ENCODE results near the gene TMEM14C.
"Not testable (repeated sequence)": the region's sequence is repeated elsewhere in the genome, so short reads cannot be mapped to it uniquely, and the experiment has no call there.

TMEM14C gene

DNA sequence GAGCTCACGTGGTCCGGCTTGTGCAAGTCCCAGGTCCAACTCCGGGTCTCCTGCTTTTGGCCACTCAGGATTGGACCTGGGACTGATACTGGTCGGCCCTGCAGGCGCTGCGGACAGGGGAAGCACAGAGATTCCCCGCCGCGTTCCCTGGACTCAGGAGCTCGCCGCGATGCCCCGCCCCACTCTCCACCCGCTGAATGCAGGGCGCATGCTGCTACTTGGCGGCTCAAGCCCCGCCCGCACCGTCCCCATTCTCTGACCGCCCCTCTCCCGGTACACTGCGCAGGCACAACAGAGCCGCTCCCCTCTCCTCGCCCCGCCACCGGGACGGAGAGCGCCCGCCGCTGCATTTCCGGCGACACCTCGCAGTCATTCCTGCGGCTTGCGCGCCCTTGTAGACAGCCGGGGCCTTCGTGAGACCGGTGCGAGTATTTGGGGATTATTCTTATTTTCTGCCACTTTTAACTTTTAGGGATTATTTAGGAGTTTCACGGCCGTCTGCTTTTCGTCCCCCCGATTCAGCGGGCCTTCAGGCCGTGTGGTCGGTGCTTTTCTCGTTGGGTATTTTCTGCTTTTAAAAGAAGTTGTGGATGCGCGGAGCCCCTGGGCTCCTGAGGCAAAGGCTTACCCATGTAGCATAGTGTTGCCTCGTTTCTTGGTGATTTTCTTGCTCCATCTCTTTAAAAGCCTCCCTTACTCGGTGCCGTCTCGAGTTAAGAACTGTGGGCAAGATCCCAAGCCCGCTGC is at the start of gene TMEM14C:
Gene TMEM14C (plus strand): TSS at position 251 of the 747 bp plus-strand sequence. CDS start 1,544 bp downstream, outside the sequence.
- DNase-seq: peak; percentile 28 to 63 (median 46)

DNA sequence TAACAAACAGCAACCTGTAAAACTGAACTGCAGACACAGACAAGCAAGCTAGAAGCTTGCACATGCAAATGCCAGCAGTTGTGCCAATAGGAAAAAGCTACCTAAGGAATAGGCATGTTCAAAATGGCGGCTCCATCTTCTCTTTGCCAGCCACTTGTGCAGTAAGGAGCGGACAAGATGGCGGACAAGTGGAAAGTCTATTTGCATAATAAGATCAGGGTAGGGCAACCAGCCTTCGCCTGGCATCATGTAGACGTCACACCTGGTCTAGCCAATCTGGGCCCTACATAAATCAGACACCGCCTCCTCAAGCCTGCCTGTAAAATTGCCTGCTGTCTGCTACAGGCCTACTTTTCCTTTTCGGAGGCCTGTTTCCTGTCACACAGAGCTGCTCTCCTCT is 46.5 kb upstream of the TMEM14C start:
- DNase-seq: no peak

DNA sequence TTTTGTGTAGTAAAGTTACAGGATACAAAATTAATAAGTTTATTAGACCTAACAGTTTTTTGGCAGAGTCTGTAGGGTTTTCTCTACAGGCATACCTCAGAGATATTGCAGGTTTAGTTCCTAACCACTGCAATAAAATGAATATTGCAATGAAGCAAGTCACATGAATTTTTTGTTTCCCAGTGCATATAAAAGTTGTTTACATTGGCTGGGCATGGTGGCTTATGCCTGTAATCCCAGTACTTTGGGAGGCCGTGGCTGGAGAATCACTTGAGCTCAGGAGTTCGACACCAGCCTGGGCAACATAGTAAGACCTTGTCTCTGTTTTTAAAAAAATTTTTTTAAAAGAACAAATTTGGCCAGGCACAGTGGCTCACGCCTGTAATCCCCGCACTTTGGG is 44.4 kb upstream of the TMEM14C start:
- DNase-seq: no peak

GRCh38 chr6:10681795-10682194 is 41.1 kb upstream of the TMEM14C start:
- no peak for DNase-seq

- DNase-seq: no peak
These were observed 40.4 kb upstream of the TMEM14C start for GRCh38 chr6:10682355-10682988.

DNA sequence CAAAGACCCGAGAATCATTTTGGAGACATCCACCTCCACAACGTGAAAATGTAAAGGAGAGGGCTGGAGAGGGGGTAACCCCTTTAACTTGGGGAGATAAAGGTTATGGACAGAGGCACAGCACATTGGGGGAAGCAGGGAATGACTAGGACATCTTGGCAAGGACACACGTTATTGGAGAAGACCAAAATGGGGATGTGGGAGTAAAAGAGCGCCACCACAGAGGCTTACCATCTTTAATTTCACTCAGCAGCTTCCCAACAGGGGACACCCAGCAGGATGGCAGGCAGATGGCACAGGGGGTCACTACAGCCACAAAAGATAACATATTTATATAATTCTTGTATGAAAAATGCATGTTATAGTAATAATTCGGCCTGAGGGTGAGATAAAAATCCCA is 38.3 kb upstream of the TMEM14C start:
- no peak for DNase-seq

DNA sequence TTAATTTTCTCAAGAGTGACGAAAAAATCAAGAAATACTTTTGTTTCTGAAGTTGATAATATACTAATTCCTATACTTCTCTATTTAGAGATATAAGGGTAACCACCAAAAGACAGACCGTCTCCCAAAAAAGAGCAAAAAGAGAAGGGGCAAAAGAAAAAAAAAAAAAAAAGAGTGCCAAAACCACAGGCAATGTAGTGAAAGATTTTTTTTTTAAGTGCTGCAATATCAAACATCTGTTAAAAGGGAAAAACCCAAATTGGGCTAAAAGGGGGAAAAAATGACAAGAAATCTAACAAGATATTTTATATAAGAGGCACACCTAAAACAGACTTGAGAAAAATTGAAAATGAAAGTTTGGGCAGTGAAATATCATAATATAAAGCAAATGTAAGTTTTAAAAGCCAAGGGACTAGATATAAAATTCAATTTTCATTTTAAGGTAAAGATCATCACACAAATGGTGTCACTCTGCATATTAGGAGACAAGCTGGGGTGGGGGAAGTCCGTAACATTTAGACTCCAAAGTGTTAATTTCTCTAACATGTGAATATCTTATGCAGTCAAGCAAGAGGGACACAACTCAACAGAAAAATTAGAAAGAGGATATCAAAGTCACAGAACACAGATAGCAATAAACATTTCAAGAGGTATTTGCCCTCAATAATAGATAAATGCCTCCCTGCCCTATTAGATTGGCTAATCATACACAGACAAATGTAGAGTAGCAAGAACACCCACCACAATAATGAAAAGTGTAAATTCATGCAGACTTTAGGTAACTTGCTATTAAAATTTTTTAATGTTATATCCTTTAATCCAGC is 37.6 kb upstream of the TMEM14C start:
- no peak for DNase-seq

DNA sequence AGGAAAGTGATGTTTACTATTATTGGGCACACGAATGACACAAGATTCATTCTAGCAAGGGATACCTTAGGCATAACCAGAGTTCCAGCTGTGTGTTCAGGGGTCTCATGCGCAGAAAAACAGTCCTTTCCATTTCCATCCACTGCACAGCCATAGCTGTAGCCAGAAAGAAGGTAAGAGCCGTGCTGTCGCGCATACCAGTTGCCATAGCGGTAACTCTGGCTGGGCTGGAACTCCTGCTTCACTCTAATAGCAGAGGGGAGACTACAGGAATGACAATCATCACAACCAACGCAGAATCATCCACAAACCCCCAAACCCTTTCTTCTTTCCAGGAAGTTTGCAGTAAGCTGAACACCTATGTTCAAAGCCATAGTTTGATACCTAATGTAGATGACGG is 36.0 kb upstream of the TMEM14C start:
- no peak for DNase-seq

GRCh38 chr6:10687582-10687981 is 35.3 kb upstream of the TMEM14C start:
- no peak for DNase-seq

- DNase-seq: no peak
These were observed 32.0 kb upstream of the TMEM14C start for GRCh38 chr6:10690651-10691445.

DNA sequence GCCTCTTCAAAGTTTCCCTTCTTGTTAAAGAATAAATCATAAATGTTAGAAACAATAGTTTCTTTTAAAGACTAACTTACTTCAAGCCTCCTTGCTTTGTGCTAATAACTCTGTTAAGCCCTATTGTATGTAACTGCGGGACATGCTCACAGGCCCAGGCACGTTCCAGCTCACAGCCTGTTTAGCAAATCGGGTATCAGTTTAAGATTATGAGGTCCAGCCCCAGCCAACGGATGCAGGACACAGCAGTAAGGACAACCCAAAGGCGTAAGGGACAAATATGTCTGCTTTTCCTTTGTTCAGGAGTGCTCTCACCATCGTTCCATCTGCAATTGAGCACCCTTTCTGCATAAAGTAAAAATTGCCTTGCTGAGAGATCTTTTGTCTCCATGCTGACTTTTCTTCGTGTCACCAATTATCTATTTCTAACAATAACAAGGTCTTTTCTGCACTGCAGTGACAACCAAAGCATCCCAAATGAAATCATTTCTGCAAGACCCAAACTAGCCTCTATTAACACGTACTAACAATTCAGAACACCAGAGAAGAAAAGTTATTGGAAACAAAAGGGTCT is 29.8 kb upstream of the TMEM14C start:
- no peak for DNase-seq

DNA sequence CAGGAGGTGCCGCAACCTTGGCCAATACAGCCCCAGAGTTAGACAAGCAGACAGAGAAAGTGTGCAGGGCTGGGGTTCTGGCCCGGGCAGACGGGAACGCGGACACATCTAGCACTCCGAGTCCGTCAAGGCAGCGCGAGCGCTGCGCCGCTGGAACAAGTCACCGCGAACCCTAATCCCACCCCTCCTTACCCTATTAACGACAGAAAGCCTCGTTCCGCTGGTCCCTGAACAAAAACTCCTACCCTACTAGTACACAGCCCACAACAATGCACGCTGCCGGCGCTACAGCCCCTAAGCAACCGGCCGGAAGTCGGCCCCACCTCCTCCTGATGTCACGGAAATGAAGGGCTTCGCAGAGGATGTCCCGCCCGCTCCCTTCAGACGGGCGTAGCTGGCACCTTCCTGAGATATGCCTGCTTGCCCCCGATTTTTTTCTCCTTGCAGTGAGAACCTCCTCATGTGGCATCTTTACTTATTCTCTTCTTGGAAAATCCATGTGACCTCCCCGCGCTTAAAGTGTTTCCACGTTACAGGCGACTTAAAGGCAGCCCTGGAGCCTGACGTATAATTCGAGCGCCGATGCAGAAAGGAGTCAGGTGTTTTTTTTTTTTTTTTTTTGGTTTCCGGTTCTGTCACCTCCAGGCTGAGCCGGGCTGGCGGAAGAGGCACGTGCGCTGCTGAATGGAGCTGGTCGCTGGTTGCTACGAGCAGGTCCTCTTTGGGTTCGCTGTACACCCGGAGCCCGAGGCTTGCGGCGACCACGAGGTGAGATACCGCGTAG is 28.4 kb upstream of the TMEM14C start, which contains the start of the genes C6orf52 and PAK1IP1:
Gene C6orf52 (minus strand): TSS at position 315 of the 784 bp plus-strand sequence. CDS start 7,066 bp downstream, outside the sequence.
Gene PAK1IP1 (plus strand): TSS at position 671 of the 784 bp plus-strand sequence. CDS start 14 bp downstream, at position 685.
- peak; percentile 77 to 88 (median 79) for DNase-seq

GRCh38 chr6:10695086-10695657 is 27.7 kb upstream of the TMEM14C start:
- DNase-seq: no peak

GRCh38 chr6:10696655-10697054 is 26.2 kb upstream of the TMEM14C start:
- no peak for DNase-seq

- no peak for DNase-seq
These were observed 8.9 kb upstream of the TMEM14C start for GRCh38 chr6:10713962-10714361.

- no peak for DNase-seq
These were observed 3.4 kb upstream of the TMEM14C start for GRCh38 chr6:10719296-10719963.

DNA sequence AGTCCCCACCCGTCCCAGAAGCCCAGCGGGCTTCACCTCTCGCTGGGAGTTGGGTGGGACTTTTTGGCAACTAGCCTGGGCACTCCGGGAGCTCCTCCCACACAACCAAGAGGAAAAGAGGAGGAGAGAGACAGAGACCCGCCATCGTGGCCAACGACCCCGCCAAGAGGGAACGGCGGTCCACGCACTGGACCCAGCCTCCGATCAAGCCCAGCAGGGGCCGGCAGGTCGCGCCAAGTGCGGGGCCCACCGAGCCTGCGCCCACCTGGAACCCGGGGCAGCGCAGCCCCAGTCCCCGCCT is 3.0 kb upstream of the TMEM14C start:
- DNase-seq: no peak

- peak in 3 of 4 experiments; percentile 13 to 54 (median 24) for DNase-seq
These were observed 2.5 kb upstream of the TMEM14C start for GRCh38 chr6:10720265-10720959.

- DNase-seq: not testable (repeated sequence)
These were observed 1.7 kb upstream of the TMEM14C start for GRCh38 chr6:10720960-10721849.

All from activated naive CD4-positive, alpha-beta T cell (primary cell).